HEK293T (cell line): ENCODE data around the gene IFNA8.

ENCODE experiments used
- BHLHE40 ChIP-seq: fragments of 450-650 bp; IDR thresholded peaks from 2 replicates; pipeline ENCODE4 v1.6.1; 2016; ENCODE audit warnings: mild to moderate bottlenecking, moderate library complexity, borderline replicate concordance
- CTBP1 ChIP-seq: fragments of 450-650 bp; IDR thresholded peaks from 2 replicates; pipeline ENCODE4 v1.6.1; 2016; ENCODE audit warnings: borderline replicate concordance
- ELF4 ChIP-seq: fragments of 450-650 bp; IDR thresholded peaks from 2 replicates; pipeline ENCODE4 v1.6.1; 2017; ENCODE audit warnings: antibody characterized with exemption
- FOXK2 ChIP-seq: fragments of 450-650 bp; IDR thresholded peaks from 2 replicates; pipeline ENCODE4 v1.6.1; 2016; ENCODE audit warnings: mild to moderate bottlenecking
- FOXM1 ChIP-seq: fragments of 450-650 bp; IDR thresholded peaks from 2 replicates; pipeline ENCODE4 v1.6.1; 2017; ENCODE audit warnings: mild to moderate bottlenecking, borderline replicate concordance
- HDGF ChIP-seq: fragments of 450-650 bp; IDR thresholded peaks from 2 replicates; pipeline ENCODE4 v1.6.1; 2017; ENCODE audit warnings: antibody characterized with exemption, borderline replicate concordance
- L3MBTL2 ChIP-seq: fragments of 450-650 bp; conservative IDR thresholded peaks from 2 replicates; pipeline ENCODE4 v1.6.1; 2016; ENCODE audit warnings: mild to moderate bottlenecking
- LEF1 ChIP-seq: fragments of 450-650 bp; IDR thresholded peaks from 2 replicates; pipeline ENCODE4 v1.6.1; 2017; ENCODE audit warnings: mild to moderate bottlenecking, borderline replicate concordance
- NFRKB ChIP-seq: fragments of 450-650 bp; IDR thresholded peaks from 2 replicates; pipeline ENCODE4 v1.6.1; 2016; ENCODE audit warnings: mild to moderate bottlenecking, moderate library complexity
- SP1 ChIP-seq: fragments of 450-650 bp; IDR thresholded peaks from 2 replicates; pipeline ENCODE4 v1.6.1; 2017
- TARDBP ChIP-seq: fragments of 450-650 bp; IDR thresholded peaks from 2 replicates; pipeline ENCODE4 v1.6.1; 2016

GRCh38 chr9:21362287-21362686, 46.6 kb upstream of the IFNA8 start:
- TF ChIP-seq TARDBP (no peak), FOXM1 (no peak), SP1 (no peak), LEF1 (no peak), FOXK2 (no peak), NFRKB (no peak), BHLHE40 (no peak), CTBP1 (no peak), ELF4 (no peak), L3MBTL2 (no peak), HDGF (no peak)
